ENCODE measurements around the gene CAPN14. TPM values are rescaled to one million over a fixed set of nuclear protein-coding genes. Genes with fewer than 3 reads are reported as not detected.

The CAPN14 gene
- polyA plus RNA-seq, 1 of the 3 experiments (the other 2 are of a cell fraction), result 0.08 TPM

DNA sequence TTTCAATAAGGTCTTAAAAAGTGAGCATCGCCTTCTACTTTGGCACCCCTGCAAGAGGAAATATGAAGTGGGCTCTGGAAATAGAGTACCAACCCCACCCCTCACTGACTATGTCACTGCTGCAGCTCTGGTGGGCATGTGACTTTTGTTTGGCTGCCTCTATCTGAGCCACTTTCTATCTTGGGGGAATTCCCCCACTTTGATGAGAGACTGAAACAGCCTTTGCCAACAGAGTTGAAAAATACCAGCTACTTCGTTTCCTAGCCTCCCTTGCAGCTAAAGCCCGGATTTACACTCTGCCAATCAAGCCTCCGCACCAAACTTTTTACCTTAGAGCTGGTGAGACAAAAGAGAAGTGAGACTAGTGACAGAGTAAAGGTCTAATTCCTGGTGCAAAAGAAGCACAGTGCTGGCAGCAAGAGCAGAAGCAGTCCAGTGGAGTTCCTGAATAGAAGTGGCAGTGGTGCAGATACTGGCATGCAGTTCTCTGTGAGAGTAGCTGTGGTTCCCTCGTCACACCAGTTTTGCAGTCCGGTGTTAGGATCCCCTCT, 67.1 kb downstream of the CAPN14 start:
- no peak for DNase-seq
- Histone ChIP-seq H3K4me2 (no peak overlapping the region), H3K27me3 (ENCODE audit: insufficient read depth) (0 out of 2 replicates have a peak, but pooled peaks cover 5% of the 10 kb centered on the region), H3K79me2 (ENCODE audit: insufficient read depth) (no peaks in the 10 kb centered on the region), H3K4me3 (ENCODE audit: low read depth in 2 of 2, low read length in 1 of 2) (no peak overlapping the region), H3K4me1 (ENCODE audit: control insufficient read depth in 1 of 2, insufficient read depth in 2 of 2, low read depth in 1 of 2, low read length in 1 of 2) (no peaks in the 10 kb centered on the region), H3K9me2 (no peaks in the 10 kb centered on the region), H3K36me3 (replicated peaks in 1 of 2; ENCODE audit: control insufficient read depth in 1 of 2, insufficient read depth in 2 of 2, low read length in 1 of 2) (no peaks in the 10 kb centered on the region), H3K9me3 (no peaks in the 10 kb centered on the region), H4K20me1 (ENCODE audit: insufficient read depth) (no peaks in the 10 kb centered on the region), H3K9ac (no peak overlapping the region), H3K27ac (ENCODE audit: low read depth in 2 of 2, low read length in 1 of 2) (no peak overlapping the region), H3F3A (replicated peaks; ENCODE audit: insufficient read depth) (no peaks in the 10 kb centered on the region), H2AFZ (ENCODE audit: low read depth) (no peak overlapping the region)
- TF ChIP-seq RAD21 (IDR thresholded peaks at IDR 0.05; ENCODE audit: low read length) (no peak), FOSL2 (IDR thresholded peaks at IDR 0.05; ENCODE audit: borderline replicate concordance, low read depth) (no peak), FOXM1 (IDR thresholded peaks at IDR 0.05; ENCODE audit: low read depth) (no peak), FOXJ3 (CRISPR knock-in tag; IDR thresholded peaks at IDR 0.05) (no peak), REST (IDR thresholded peaks at IDR 0.05; ENCODE audit: low read depth, low read length) (no peak)
- TF ChIP-seq, protein P1, sequence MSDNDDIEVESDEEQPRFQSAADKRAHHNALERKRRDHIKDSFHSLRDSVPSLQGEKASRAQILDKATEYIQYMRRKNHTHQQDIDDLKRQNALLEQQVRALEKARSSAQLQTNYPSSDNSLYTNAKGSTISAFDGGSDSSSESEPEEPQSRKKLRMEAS (IDR thresholded peaks at IDR 0.05; ENCODE audit: low read depth), result no peak
- 30% methylated on average over 6 of the region's 6 CpGs for WGBS (ENCODE audit: low lambda C conversion rate)
- ChIA-PET POLR2A (no interaction called here), CTCF (interaction anchor here (1.0 to 11.7 kb wide), 7 partner anchors 11 to 444 kb away, joined by 3 to 130 read pairs (median 28); partner anchors contain the start of gene GALNT14)

GRCh38 chr2:31148514-31148913, 68.8 kb downstream of the CAPN14 start:
- H4K20me1 ChIP-seq (ENCODE audit: insufficient read depth), result no peaks in the 10 kb centered on the region
- CTCF ChIA-PET, result interaction anchor here (1.3 to 11.7 kb wide), 4 partner anchors 9 to 435 kb away, joined by 3 to 130 read pairs (median 51); partner anchors contain the start of gene GALNT14
- no peak for DNase-seq
- H3K4me3 ChIP-seq (ENCODE audit: low read depth in 2 of 2, low read length in 1 of 2), result no peak overlapping the region
- H2AFZ ChIP-seq (ENCODE audit: low read depth), result no peak overlapping the region
- H3K27ac ChIP-seq (ENCODE audit: low read depth in 2 of 2, low read length in 1 of 2), result no peak overlapping the region
- no peak overlapping the region for H3K4me2 ChIP-seq
- H3K79me2 ChIP-seq (ENCODE audit: insufficient read depth), result no peaks in the 10 kb centered on the region
- no peaks in the 10 kb centered on the region for H3K36me3 ChIP-seq (replicated peaks in 1 of 2; ENCODE audit: control insufficient read depth in 1 of 2, insufficient read depth in 2 of 2, low read length in 1 of 2)
- WGBS (ENCODE audit: low lambda C conversion rate), result 40% methylated on average over 2 of the region's 2 CpGs
- H3K27me3 ChIP-seq (ENCODE audit: insufficient read depth), result 0 out of 2 replicates have a peak, but pooled peaks cover 5% of the 10 kb centered on the region
- H3F3A ChIP-seq (replicated peaks; ENCODE audit: insufficient read depth), result no peaks in the 10 kb centered on the region
- H3K9me2 ChIP-seq, result no peaks in the 10 kb centered on the region
- POLR2A ChIA-PET, result no interaction called here
- H3K4me1 ChIP-seq (ENCODE audit: control insufficient read depth in 1 of 2, insufficient read depth in 2 of 2, low read depth in 1 of 2, low read length in 1 of 2), result no peaks in the 10 kb centered on the region; a peak in 1 of 4 replicates
- no peaks in the 10 kb centered on the region for H3K9me3 ChIP-seq
- H3K9ac ChIP-seq, result no peak overlapping the region
- TF ChIP-seq USF2 (IDR thresholded peaks at IDR 0.05; ENCODE audit: borderline replicate concordance, low read depth, low read length) (no peak), EZH2phosphoT487 (IDR thresholded peaks at IDR 0.05; ENCODE audit: borderline replicate concordance, low read depth) (no peak), YY1 (IDR thresholded peaks at IDR 0.05; ENCODE audit: low read depth) (no peak), FOSL2 (IDR thresholded peaks at IDR 0.05; ENCODE audit: borderline replicate concordance, low read depth) (no peak), RCOR1 (IDR thresholded peaks at IDR 0.05; ENCODE audit: low read length) (no peak), CHD2 (IDR thresholded peaks at IDR 0.05; ENCODE audit: low read length, partially characterized antibody) (no peak), SIN3A (IDR thresholded peaks at IDR 0.05; ENCODE audit: borderline replicate concordance, low read depth, low read length) (no peak), PBX3 (IDR thresholded peaks at IDR 0.05) (no peak), ZBTB33 (IDR thresholded peaks at IDR 0.05; ENCODE audit: borderline replicate concordance, low read depth) (no peak)
- TF ChIP-seq, protein P2, sequence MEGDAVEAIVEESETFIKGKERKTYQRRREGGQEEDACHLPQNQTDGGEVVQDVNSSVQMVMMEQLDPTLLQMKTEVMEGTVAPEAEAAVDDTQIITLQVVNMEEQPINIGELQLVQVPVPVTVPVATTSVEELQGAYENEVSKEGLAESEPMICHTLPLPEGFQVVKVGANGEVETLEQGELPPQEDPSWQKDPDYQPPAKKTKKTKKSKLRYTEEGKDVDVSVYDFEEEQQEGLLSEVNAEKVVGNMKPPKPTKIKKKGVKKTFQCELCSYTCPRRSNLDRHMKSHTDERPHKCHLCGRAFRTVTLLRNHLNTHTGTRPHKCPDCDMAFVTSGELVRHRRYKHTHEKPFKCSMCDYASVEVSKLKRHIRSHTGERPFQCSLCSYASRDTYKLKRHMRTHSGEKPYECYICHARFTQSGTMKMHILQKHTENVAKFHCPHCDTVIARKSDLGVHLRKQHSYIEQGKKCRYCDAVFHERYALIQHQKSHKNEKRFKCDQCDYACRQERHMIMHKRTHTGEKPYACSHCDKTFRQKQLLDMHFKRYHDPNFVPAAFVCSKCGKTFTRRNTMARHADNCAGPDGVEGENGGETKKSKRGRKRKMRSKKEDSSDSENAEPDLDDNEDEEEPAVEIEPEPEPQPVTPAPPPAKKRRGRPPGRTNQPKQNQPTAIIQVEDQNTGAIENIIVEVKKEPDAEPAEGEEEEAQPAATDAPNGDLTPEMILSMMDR (IDR thresholded peaks at IDR 0.05), result no peak
- TF ChIP-seq, protein P1 (IDR thresholded peaks at IDR 0.05; ENCODE audit: low read depth), result no peak
